ENCODE results near the gene PLCG2. TPM values are rescaled to one million over a fixed set of nuclear protein-coding genes. Genes with fewer than 3 reads are reported as not detected.
A peak's percentile ranks its signal among the peaks of the same experiment; 100 is the strongest.
"Not testable (repeated sequence)": the region's sequence is repeated elsewhere in the genome, so short reads cannot be mapped to it uniquely, and the experiment has no call there.

Gene PLCG2
- total RNA-seq, 1 experiment from 2014 or later, result 3.2 TPM

- DNase-seq (ENCODE audit: low read depth), result not testable (repeated sequence)
These were observed 98.4 kb downstream of the PLCG2 start for GRCh38 chr16:81877490-81877889.

- DNase-seq (ENCODE audit: low read depth), result no peak
These were observed 99.4 kb downstream of the PLCG2 start for GRCh38 chr16:81878529-81878928.

GRCh38 chr16:81879625-81880024 is 100.5 kb downstream of the PLCG2 start:
- no peak for DNase-seq (ENCODE audit: low read depth)

- no peak for DNase-seq (ENCODE audit: low read depth)
These were observed 101.7 kb downstream of the PLCG2 start for GRCh38 chr16:81880816-81881215.

- no peak for DNase-seq (ENCODE audit: low read depth)
These were observed 102.1 kb downstream of the PLCG2 start for GRCh38 chr16:81881228-81881627.

- DNase-seq (ENCODE audit: low read depth), result no peak
These were observed 103.5 kb downstream of the PLCG2 start for GRCh38 chr16:81882559-81882958.

- DNase-seq (ENCODE audit: low read depth), result no peak
These were observed 104.1 kb downstream of the PLCG2 start for GRCh38 chr16:81883235-81883634.

GRCh38 chr16:81885976-81886586 is 107.0 kb downstream of the PLCG2 start:
- DNase-seq (ENCODE audit: low read depth), result peak; percentile 41

- DNase-seq (ENCODE audit: low read depth), result no peak
These were observed 109.7 kb downstream of the PLCG2 start for GRCh38 chr16:81888520-81889394.

GRCh38 chr16:81891736-81892364 is 112.8 kb downstream of the PLCG2 start:
- peak; percentile 50 for DNase-seq (ENCODE audit: low read depth)

GRCh38 chr16:81894592-81894991 is 115.5 kb downstream of the PLCG2 start:
- no peak for DNase-seq (ENCODE audit: low read depth)

GRCh38 chr16:81896902-81897301 is 117.8 kb downstream of the PLCG2 start:
- DNase-seq (ENCODE audit: low read depth), result no peak

- DNase-seq (ENCODE audit: low read depth), result no peak
These were observed 120.5 kb downstream of the PLCG2 start for GRCh38 chr16:81899601-81900000.

GRCh38 chr16:81900014-81900413 is 120.9 kb downstream of the PLCG2 start:
- DNase-seq (ENCODE audit: low read depth), result no peak

- DNase-seq (ENCODE audit: low read depth), result no peak
These were observed 121.4 kb downstream of the PLCG2 start for GRCh38 chr16:81900456-81900855.

- DNase-seq (ENCODE audit: low read depth), result peak; percentile 63
These were observed 122.4 kb downstream of the PLCG2 start for GRCh38 chr16:81901484-81901883.

GRCh38 chr16:81902025-81902424 is 122.9 kb downstream of the PLCG2 start:
- DNase-seq (ENCODE audit: low read depth), result peak; percentile 66

GRCh38 chr16:81904320-81904719 is 125.2 kb downstream of the PLCG2 start:
- no peak for DNase-seq (ENCODE audit: low read depth)

- no peak for DNase-seq (ENCODE audit: low read depth)
These were observed 126.2 kb downstream of the PLCG2 start for GRCh38 chr16:81905277-81905676.

- DNase-seq (ENCODE audit: low read depth), result no peak
These were observed 128.6 kb downstream of the PLCG2 start for GRCh38 chr16:81907681-81908080.

- DNase-seq (ENCODE audit: low read depth), result peak; percentile 22
These were observed 129.6 kb downstream of the PLCG2 start for GRCh38 chr16:81908466-81909262.

GRCh38 chr16:81910366-81910885 is 131.3 kb downstream of the PLCG2 start:
- no peak for DNase-seq (ENCODE audit: low read depth)
